CD4-positive, alpha-beta T cell treated with Interleukin-17A for 1 hour (primary cell): Measurements from ENCODE around the gene PIK3R6.
A peak's percentile ranks its signal among the peaks of the same experiment; 100 is the strongest.
"Not testable (repeated sequence)": the region's sequence is repeated elsewhere in the genome, so short reads cannot be mapped to it uniquely, and the experiment has no call there.

Source experiments
- DNase-seq: peaks from one replicate; pipeline ENCODE4 v3.0.0-alpha.2; 2020

The PIK3R6 gene

DNA sequence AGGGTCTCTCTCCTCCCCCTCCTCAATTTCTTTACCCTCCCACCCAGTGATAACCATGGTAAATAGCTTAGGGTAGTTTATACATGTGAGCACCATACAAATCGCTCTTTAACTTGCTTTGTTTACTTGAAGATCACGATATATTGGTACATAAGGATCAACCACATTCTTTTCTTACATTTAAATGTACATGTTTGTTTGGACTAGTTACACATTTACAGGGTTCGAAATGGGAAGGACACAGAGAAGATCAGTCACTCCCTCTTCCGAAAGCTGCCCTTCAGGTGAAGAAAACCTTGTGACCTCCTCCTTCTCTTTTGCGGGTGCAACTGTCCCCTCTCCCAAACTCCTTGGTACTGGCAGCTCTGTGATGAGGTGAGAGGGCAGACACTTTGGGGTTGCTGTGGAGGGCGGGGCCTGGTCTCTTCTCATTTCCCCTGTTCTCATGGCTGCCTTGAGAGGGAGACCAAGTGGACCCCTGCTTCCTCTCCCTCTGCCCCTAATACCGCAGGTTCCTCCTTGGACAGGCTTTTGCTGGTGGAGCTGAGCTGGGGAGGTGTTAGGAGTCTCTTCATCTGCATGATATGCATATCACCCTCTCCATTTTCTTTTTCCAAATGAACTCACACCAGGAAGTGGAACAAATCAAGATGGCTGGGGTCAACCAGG lies 4.7 kb upstream of the PIK3R6 start:
- DNase-seq = no peak

GRCh38 chr17:8871081-8871581 lies 3.7 kb upstream of the PIK3R6 start:
- DNase-seq = no peak

GRCh38 chr17:8870406-8871040 lies 3.0 kb upstream of the PIK3R6 start:
- no peak for DNase-seq

DNA sequence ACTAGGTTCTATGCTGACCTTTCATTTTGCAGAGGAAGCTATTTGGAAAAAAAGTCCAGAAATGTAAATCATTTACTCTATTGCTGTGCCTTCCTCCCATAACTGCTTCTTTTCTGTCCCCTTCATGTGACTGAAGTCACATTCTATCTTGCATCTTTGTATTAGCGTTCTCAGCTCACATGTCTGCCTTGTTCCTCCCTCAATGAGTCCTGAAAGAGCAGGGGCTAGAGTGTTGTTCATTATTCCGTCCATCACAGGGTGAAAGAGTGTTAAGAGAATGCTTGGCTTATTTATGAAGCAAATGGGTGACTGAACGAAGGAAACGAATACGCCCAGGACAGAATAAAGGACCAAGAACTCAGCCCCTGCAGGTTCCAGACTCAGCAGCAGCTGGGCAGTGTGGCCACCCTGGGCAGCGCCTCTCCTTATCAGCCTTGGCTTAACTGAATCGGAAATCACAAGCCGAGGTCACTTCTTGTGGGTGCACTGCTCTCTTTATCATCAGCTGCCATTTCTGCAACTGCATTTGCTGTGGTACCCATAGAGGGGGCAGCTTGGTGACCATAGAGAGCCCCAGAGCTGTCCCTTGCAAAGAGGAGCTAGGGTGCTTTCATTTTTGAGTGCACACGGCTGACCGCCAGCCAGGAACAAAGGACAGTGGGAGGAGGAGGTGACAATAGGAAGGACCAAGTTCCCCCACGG lies 1.8 kb upstream of the PIK3R6 start:
- DNase-seq = no peak

DNA sequence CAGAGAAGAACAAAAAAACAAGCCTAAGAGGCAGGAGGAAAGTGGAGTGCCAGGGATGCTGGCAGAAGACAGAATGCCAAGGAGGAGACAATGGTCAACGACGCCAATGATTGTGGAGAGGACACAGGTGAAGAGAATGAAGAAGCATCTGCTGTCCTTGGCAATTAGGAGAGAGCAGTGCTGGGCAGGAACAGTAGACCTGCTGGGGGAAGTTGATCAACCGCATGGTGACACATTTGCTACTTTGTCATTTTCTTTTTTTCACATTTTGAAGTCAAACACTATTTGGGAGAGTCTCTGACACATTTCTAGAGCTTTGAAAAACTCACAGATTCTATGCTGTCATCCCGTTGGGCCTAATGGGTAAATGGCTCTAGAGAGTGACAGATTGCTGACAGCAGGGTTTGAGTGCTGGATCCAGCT lies 1.1 kb upstream of the PIK3R6 start:
- no peak for DNase-seq

DNA sequence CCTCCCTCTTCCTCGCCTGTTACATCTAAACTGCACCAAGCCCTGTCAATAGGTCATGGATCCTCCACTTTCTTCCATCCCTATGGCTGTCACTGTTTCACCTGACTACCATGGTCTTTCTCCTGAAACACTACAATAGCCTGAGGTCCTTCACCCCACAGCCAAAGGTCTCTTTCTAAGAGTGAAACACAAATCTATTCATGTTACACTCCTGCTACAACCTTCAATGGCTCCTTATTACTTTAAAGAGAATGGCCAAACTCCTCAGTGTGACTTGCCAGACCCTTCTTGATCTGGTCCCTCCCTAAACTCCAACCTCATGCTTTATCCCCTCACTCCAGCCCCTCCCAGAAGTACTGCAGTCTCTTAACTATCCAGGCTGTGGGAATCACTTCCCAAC lies 618 bp upstream of the PIK3R6 start:
- no peak for DNase-seq

GRCh38 chr17:8865811-8866210 lies 1.7 kb downstream of the PIK3R6 start:
- DNase-seq = no peak

DNA sequence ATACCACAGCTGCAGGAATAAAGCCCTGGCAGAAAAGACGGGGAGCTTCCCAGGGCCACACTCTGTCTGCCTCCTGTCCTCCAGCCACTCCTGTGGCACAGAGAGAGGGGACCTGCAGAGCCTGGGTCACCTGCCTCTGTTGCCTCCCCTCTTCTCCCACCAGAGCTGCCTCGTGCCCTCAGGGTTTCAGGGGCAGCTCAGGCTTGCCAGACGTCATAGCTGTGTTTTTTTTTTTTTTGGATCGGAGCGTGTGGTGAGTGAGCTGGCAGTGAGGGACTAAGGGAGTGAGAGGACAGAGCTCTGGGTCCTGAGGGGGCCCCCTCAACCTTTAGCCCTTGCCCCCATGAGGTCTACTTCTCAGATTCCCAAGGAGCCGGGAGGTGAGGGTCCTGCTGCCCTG lies 2.1 kb downstream of the PIK3R6 start:
- DNase-seq = no peak

DNA sequence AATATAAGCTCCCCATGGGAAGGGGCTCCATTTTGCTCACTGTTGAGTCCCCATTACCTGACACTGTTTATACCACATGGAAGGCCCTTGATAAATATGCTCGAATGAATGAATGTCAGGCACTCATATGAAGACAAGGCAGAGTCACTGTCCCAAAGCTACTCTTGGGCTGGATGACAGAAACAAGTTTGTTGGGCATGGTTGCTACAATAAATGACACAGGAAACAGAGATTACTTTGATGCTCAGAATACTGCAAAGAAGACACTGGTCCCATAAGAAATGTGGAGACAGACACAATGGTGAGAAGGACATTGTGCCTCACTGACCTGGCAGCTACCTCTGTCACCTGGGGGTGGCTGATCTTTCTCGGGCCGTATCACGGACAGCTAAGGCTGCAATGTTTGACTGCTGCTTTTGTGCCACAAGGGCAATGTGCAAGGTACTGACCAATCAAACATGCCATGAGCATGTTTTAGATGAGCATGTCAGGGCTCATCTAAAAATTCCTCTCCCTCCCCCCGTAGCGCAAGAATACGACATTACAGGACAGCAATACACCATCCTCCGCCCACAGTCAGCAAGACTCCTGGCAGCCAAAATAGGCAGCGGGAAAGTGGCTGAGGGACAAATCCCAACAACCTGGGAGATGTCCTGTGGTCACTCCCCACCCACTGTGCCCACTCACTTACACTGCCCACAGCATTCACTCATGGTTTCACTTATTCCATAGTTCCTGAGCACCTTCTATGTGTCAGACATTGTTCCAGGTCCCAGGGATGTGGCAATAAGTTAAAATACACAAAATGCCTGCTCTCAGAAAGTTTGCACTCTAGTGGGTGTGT lies 5.0 kb downstream of the PIK3R6 start:
- DNase-seq = no peak

- DNase-seq = no peak
These were observed 5.8 kb downstream of the PIK3R6 start for GRCh38 chr17:8861495-8862181.

DNA sequence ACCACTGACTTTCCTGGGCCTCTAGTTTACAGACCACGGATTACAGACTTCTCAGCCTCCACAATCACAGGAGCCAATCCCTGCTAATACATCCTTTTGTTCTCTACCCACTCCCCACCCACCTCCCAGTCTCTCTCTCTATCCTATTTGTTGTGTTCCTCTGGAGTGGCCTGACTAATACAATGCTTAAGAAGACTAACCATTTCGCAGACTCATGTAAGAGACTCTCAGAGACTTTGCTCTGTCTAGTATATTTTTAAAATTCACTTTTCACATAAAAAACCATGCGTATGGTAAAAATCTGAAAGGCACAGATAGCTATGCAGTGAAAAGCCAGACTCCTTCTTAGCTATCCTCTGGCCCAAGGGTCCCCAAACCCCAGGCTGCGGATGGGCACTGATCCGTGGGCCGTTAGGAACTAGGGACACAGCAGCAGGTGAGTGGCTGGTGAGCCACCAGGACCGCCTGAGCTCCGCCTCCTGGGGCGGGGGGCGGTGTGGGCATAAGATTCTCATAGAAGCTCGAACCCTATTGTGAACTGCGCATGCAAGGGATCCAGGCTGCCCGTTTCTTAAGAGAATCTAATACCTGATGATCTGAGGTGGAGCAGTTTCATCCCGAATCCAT lies 7.6 kb downstream of the PIK3R6 start:
- no peak for DNase-seq

GRCh38 chr17:8859027-8859803 lies 8.3 kb downstream of the PIK3R6 start:
- DNase-seq = no peak

- DNase-seq = peak; percentile 32
These were observed 9.6 kb downstream of the PIK3R6 start for GRCh38 chr17:8857919-8858318.

DNA sequence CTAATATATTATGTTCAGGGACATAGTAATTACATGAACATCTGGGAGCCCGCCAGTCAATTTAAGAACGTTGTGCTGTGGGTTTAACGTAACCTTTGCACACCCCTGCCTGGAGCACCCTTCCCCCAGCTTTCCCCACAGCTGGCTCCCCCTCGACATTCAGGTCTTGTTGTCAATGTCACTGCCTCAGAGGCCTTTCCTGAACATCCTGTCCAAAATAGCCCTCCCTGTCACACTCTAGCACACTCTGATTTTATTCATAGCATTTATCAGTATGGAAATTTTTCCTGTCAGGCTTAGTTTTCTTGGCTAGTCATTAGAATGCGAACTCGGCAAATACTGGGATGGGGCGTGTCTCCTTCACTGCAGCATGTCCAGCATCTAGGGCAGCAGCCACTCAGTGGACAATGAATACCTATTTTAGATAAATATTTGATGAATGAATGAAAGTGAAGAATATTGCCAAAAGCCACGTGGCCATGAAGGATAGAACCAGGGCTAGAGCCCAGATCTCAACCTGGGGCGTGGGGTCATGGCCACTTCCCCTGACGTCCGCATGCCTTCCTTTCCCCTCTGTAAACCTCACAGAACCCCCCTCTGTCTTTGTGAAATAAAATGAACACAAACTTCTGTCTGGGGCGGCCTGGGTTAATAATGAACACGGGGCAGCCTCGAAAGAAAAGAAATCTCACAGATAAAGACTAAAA lies 10.5 kb downstream of the PIK3R6 start:
- no peak for DNase-seq

DNA sequence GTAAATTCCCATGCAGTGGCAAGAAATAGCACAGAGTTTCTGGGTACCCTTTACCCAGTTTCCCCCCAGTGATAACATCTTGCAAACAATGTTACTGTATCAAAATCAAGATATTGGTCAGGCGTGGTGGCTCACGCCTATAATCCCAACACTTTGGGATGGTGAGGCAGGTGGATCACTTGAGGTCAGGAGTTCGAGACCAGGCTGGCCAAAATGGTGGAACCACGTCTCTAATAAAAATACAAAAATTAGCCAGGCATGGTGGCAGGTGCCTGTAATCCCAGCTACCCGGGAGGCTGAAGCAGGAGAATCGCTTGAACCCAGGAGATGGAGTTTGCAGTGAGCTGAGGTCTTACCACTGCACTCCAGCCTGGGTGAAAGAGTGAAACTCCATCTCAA lies 11.3 kb downstream of the PIK3R6 start:
- not testable (repeated sequence) for DNase-seq

DNA sequence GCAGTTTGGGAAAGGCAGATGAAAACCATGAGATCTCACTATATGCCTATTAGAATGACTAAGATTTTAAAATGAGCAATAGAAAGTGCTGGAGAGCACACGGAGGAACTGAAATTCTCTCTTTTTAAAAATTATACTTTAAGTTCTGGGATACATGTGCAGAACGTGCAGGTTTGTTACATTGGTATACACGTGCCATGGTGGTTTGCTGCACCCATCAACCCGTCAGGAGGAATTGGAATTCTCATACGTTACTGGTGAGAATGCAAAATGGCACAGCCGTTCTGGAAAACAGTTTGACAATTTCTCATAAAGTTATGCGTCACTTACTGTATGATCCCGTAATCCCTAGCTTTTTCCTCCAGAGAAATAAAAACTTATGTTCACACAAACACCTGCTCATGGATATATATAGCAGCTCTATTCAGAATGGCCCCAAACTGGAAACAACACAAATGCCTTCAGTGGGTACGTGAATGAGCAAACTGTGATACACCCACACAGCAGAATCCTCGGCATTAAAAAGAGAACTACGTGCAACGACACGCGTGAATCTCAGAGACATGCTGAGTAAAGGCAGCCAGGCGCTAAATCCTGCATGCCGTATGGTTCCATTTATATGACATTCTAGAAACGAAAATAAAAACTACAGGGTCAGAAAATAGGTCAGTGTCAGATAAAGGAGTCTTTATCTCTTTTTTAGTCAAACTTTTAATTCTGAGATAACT lies 11.8 kb downstream of the PIK3R6 start:
- DNase-seq = no peak

GRCh38 chr17:8851600-8851999 lies 15.9 kb downstream of the PIK3R6 start:
- DNase-seq = no peak

DNA sequence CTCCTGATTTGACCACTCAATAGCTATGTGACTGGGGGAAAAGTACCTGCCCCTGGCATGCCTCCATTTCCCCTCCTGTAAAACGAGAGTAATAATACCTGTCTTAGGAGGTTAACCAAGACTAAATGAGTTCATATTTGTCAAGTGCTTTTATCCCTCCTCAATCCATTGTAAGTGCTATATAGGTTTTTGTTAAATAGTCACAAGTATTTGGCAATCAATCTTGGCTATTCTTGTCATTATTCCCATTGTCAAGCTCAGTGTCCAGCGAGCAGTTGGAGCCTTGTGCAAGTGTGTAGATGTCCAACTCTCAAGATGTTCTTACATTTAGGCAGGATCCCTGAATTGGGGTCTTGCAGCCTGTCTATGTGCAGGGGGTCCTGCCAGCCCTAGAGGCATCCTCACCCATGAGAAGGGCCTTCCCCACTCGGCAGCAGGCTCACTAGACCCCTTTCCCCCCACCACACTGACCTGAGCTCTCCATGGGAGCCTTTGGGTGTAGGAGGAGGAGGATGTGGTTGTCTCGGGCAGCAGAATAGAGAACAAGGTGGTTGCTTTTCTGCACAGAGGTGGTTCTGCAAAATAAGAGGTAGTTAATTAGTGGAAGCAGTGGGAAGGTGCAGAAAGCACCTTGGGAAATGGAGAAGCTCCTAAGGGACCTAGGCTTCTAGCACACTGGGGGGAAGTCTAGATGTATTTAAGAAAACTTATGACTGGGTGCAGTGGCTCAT lies 18.0 kb downstream of the PIK3R6 start:
- DNase-seq = no peak

GRCh38 chr17:8847891-8848290 lies 19.6 kb downstream of the PIK3R6 start:
- DNase-seq = no peak
